HG02678 (cell line): Measurements from ENCODE around the gene LRRC27.

Experiments used
- ATAC-seq: cut with Tn5 transposase; IDR thresholded peaks from one replicate; pipeline ENCODE4 v1.9.1; 2021; ENCODE audit warnings: mild to moderate bottlenecking, moderate library complexity; ENCODE audit not compliant: unreplicated experiment

LRRC27 gene

DNA sequence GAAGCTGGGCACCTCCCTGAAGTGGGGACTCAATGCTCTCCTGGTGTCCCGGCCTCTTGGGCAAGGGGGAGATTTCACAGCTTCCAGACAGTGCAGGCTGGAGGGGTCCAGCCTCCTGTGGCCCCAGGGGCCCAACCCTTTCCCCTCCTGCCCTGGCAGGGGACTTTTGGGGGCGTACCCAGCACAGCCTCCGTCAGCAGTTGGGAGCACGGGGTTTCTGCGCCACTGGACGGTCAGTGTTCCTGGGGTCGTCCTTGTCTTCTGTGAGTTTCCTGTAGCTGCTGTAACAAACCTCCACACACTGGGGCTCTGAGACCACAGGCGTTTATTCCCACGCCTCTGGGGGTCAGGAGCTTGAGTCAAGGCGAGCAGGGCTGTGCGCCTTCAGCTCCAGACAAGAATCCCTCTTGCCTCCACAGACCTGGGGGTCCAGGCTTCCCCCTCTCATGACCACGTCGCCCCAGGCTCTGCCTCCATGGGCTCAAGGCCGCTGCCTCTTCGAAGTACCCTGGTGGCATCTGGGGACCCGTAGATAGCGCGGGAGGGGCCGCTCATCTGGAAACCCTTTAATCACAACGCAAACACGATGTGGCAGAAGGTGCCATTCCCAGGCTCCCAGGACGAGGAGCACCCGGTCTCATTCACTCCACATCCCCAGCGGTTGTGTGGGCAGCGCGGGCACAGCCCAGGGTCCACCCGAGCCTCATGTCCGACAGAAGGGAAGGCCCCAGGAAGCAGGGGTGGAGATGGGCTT, 79.0 kb downstream of the LRRC27 start:
- ATAC-seq, result no peak

- ATAC-seq, result no peak
These were observed 79.7 kb downstream of the LRRC27 start for GRCh38 chr10:132411561-132412253.

DNA sequence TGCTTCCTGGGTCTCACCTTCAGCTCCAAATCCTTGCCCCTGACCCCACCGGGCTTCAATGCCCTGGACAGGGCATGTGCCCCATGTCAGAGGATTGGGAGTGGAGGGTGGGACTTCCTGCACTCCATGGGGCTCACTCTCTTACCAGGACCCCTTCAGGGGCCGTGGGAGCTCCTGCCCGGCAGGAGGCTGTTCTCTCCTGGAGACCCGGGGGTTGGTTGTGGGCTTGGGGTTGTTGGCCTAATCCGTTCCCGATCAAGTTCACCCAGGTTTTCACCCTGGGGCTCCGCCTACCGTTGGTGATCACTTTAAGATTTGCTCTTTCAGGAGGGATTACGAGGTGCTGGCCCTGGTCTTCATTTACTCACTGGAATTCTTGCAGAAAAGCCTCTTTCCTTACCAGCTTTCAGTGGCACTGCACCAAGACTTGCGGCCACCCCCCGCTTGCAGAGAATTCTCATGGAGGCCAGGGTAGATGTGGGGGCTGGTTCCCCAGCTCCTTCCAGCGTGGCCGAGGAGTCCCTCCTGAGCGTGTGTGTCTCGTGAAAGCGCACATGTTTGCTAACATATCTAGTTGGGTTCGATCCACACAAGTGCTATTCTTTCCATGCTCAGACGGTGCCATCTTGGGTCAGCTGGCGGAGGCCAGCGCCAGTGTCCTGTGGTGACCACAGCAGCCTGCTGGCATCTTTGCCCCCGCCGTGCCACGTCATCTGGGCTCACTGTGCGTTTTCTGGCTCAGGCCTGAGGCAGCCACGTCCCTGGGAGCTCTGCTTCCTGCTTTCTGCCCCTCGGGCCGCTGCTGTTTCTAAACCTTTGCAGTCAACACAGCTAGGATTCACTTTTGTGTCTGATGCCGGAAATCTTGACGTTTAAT, 80.6 kb downstream of the LRRC27 start:
- ATAC-seq, result no peak

- ATAC-seq, result no peak
These were observed 81.5 kb downstream of the LRRC27 start for GRCh38 chr10:132413226-132414205.

- no peak for ATAC-seq
These were observed 82.5 kb downstream of the LRRC27 start for GRCh38 chr10:132414402-132415016.

DNA sequence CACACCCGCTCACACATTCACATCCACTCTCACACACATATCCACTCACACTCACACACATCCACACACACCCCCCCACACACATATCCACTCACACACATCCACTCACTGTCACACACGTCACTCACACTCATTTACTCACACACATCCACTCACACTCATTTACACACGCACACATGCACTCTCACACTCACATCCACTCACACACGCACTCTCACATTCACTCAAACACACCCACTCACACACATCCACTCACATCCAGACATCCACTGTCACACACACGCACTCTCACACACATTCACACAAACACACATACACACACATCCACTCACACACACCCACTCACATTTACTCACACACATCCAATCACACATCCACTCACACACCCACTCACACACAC, 83.3 kb downstream of the LRRC27 start:
- ATAC-seq, result no peak

GRCh38 chr10:132415956-132416355, 84.0 kb downstream of the LRRC27 start:
- ATAC-seq, result no peak

GRCh38 chr10:132416566-132417256, 84.7 kb downstream of the LRRC27 start:
- ATAC-seq, result no peak

DNA sequence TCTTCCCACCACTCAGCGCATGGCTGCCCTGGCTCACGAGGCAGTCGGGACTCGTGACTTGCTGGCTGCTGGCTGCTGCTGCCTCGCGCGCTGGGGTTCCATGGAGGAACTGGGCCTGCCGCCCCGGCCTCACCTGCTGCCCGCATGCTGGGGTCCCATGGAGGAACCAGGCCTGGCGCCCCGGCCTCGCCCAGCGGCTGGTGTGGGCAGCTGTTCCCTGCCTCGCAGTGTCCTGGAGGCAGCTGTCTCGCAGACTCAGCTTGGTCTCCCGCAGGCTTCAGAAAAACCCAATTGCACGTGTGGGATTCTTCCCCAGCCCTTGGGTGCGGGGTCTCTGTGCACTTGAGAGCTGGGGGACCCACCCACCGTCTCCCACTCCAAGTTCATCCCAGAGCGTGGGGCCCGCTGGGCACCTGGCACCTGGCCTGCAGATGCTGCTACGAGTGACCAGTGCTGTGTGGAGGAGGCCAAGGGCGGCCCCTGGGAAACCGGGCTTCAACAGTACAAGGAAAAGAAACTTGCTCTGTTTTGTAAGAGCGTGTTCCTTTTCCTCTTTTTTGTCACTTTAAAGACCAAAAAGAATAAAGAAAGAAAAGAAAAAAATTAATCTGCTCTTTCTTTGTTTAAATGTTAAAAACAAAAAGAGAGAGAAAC, 85.4 kb downstream of the LRRC27 start:
- ATAC-seq, result no peak

DNA sequence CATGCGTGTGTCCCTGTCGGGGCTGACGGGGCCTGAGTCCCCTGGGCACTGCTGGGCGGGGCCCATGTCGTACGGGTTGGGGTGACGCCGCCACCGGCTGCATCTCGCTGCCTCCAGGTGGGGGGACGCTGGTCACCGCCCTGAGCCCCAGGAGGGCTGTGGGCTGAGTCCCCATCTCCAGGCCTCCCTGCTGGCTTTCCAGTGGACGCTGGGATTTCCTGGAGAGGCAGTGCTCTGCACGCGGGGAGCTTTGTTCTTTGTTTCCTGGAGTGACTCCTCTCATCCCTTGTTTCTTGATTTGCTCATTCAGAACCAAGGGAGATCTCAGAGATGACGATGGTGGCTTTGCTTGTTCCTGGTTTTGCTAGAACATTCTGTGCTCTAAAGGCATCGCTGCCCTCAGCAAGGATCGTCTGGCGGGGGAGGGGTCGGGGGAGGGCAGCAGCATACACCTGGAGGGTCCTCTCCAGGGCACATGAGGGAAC, 86.0 kb downstream of the LRRC27 start:
- ATAC-seq, result no peak

DNA sequence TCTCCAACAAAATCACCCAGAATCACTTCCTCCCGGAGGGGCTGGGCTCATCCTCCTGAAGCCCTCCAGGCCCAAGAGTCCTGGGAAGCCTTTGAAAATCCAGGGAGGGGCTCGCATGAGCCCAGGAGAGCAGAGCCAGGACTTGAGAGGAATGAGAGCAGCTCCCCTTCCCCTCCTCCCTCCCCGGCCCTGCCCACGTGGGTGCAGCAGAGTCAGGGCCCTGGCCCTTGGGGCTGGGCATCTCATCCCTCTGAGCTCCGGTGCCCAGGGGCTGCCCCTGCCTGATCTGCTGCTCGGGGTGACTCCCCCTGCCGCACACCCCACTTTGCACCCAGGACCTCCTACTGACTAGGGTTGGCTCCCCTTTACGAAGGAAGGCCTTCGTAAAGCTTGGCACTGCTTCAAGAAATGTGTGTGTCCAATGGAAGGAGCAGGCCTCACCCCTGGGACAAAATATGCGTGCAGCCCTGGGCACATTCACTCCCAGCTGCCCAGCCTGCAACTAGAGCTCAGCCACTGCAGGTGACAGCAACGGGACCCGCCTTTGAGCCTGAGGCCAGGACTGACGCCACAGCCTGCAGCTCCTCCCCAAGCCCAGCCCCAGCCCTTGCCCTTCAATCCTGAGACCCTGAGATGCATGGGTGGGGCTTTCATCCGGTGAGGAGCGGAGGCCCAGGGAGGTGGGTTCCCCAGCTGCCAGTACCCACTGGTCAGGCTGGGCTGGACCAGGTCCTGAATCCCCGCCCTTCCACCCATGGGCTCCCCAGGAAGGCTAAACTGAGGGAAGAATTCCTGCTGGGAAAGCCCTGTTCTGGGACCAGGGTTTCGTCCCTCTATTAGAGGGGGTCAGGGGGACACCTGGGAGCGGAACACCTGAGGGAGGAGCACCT, 86.8 kb downstream of the LRRC27 start:
- ATAC-seq, result no peak

DNA sequence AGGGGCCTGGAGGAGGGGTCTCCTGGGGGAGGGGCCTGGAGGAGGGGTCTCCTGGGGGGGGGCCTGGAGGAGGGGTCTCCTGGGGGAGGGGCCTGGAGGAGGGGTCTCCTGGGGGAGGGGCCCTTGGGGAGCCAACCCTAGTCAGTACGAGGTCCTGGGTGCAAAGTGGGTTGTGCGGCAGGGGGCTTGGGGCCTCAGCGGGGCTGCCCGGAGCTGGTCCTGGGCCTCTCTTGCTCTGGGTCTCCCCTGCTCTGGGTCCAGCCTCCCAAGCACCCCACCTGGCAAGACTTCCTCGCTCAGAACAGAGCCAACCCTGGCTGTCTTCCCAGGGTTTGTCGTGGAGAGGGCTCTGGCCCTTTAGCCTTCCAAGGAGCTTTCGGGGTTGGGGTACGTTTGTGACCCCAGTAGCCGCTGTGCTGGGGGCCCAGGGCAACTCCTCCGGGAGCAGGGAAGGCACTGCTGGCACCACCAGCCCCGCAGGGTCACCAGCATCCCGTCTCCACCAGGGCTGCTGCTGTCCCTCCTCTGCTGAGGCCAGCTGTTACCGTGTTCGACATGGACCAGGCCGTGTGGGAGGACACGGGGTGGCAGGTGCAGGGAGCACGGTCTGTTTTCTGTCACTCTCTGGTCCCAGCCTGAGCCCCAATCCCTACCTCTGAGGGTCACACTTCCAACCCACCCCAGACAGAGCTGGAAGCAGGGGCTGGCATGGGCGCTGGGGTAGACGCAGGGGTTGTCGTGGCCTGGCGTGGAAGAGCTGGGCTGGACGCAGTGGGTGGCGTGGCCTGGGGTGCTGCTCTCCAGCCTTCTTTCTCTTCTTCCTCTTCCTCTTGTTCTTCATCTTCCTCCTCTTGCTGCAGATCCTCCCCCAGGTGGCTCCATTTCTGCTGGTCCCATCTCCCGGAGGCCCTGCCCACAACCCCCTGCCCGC, 87.8 kb downstream of the LRRC27 start:
- no peak for ATAC-seq

DNA sequence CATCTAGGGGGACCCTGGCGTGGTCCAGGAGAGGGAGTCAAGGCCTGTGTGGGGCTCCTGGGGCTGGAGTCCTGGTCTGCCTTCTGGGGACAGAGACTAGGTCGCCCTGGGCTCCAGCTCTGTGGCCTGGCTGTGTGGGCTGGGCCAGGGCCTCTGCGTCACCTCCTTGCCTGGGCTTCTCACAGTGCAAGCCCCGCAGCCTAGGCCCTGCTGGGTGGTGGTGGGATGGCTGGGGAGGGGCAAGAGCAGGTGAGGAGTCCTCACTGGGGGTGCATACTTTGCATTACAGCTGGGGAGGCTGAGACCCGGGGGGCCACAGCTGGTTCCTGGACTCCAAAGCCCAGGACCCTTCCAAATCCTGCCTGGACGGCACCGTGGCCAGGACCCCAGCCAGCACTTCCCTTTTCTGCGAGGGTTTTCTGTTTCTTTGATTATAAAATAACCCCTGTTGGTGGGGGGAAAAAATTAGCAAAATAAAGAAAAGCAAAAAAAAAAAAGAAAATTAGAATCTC, 88.5 kb downstream of the LRRC27 start:
- ATAC-seq, result no peak

DNA sequence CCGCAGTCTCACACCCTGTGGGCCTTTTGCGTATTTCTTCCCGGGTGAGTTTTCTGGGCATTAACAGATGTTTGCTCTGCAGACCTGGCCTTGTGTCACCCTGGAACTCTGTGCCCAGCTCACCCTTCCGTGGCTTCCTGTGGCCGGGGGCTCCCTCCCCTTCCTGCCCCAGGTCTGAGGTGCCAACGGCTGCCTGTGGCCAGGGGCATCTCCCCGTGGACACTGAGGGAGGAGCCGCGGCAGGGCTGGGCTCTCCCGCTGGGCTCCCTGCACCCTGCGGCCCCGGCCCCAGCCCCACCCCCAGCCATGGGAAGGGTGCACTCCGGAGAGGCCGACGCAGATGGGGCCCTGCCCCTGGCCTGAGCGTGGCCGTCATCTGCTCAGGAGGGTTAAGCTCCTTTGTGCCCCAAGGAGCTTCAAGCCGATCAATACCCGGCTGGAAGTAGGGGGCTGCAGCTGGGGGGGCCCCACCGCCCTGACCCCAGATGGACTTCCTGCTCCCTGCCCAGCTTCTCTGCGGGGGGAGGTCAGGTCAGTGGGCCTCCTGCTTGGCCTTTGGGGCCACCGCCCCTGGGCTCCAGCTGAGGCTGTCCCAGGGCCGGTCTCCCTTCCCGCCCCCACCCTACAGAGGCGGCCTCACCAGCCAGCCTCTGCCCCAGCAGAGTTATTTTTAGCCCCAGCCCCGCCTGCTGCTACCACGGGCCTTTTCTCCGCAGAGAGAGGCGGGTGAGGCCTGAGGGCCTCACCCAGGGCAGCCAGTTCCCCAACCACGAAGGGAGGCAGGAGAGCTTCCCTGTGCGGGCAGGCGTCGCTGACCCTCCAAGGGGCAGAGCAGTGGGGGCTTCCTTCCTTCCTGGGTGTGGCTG, 89.2 kb downstream of the LRRC27 start:
- peak; percentile 47 for ATAC-seq
